ENCODE measurements around the gene SACM1L.

SACM1L gene

GRCh38 chr3:45688882-45689786 lies at the start of gene SACM1L:
TSS of gene SACM1L (plus strand) at chr3:45689396. CDS start at chr3:45689466, 70 bp downstream.
- FAIRE-seq: peak; percentile 73

GRCh38 chr3:45640091-45640507 lies 49.1 kb upstream of the SACM1L start:
- FAIRE-seq: no peak

GRCh38 chr3:45640724-45641361 lies 48.4 kb upstream of the SACM1L start:
- no peak for FAIRE-seq

- no peak for FAIRE-seq
Measured at GRCh38 chr3:45641756-45642155, 47.4 kb upstream of the SACM1L start.

GRCh38 chr3:45642731-45643152 lies 46.5 kb upstream of the SACM1L start:
- FAIRE-seq: no peak

GRCh38 chr3:45644063-45644790 lies 45.0 kb upstream of the SACM1L start:
- no peak for FAIRE-seq

- no peak for FAIRE-seq
Measured at GRCh38 chr3:45644791-45645201, 44.4 kb upstream of the SACM1L start.

- no peak for FAIRE-seq
Measured at GRCh38 chr3:45646051-45646585, 43.1 kb upstream of the SACM1L start.

- no peak for FAIRE-seq
Measured at GRCh38 chr3:45647148-45647619, 42.0 kb upstream of the SACM1L start.

- no peak for FAIRE-seq
Measured at GRCh38 chr3:45653205-45653604, 36.0 kb upstream of the SACM1L start.

- no peak for FAIRE-seq
Measured at GRCh38 chr3:45654397-45654944, 34.7 kb upstream of the SACM1L start.

GRCh38 chr3:45655906-45656305 lies 33.3 kb upstream of the SACM1L start:
- FAIRE-seq: no peak

GRCh38 chr3:45656575-45657363 lies 32.4 kb upstream of the SACM1L start:
- no peak for FAIRE-seq

- FAIRE-seq: no peak
Measured at GRCh38 chr3:45657853-45658252, 31.3 kb upstream of the SACM1L start.

GRCh38 chr3:45659661-45660566 lies 29.3 kb upstream of the SACM1L start:
- no peak for FAIRE-seq

- no peak for FAIRE-seq
Measured at GRCh38 chr3:45660567-45660901, 28.7 kb upstream of the SACM1L start.

- no peak for FAIRE-seq
Measured at GRCh38 chr3:45664578-45664977, 24.6 kb upstream of the SACM1L start.

GRCh38 chr3:45665101-45665572 lies 24.1 kb upstream of the SACM1L start:
- no peak for FAIRE-seq

GRCh38 chr3:45666757-45667431 lies 22.3 kb upstream of the SACM1L start:
- FAIRE-seq: no peak

- no peak for FAIRE-seq
Measured at GRCh38 chr3:45667569-45667934, 21.6 kb upstream of the SACM1L start.
